Body of pancreas (tissue), 4 donors: ENCODE results near the gene CARD11. TPM values are rescaled to one million over a fixed set of nuclear protein-coding genes. Genes with fewer than 3 reads are reported as not detected.

Experiments used
- ATAC-seq: fragments of 150-250 bp; one replicate; pipeline ENCODE4 v1.9.1; 2016
- DNase-seq, 4 donors: peaks; one replicate each; pipeline ENCODE4 v3.0.0-alpha.2; 2019
- H3K27ac ChIP-seq, 4 donors: fragments of 200-600 bp; sonication (generic); 1 replicate in 3 of 4; 2 replicates in 1 of 4; pipeline versions ENCODE4 v1.5.1 to v1.6.1; 2016 to 2019; ENCODE audit warnings: mild to moderate bottlenecking in 1 of 4, mixed read lengths in 1 of 4, moderate library complexity in 1 of 4
- H3K27me3 ChIP-seq, 2 donors: fragments of 200-600 bp; sonication (generic); one replicate each; pipeline ENCODE4 v1.6.0; 2016; ENCODE audit warnings: mild to moderate bottlenecking in 1 of 2
- H3K36me3 ChIP-seq, 2 donors: fragments of 200-600 bp; sonication (generic); replicated peaks in 1 of 2; 2 replicates each; pipeline ENCODE4 v1.5.1; 2016; ENCODE audit warnings: low read depth in 2 of 2; ENCODE audit not compliant: insufficient read depth in 1 of 2
- H3K4me1 ChIP-seq: fragments of 200-600 bp; sonication (generic); one replicate; pipeline ENCODE4 v1.6.0; 2016
- H3K4me3 ChIP-seq, 2 donors: fragments of 200-600 bp; sonication (generic); 1 replicate in 1 of 2; 2 replicates in 1 of 2; pipeline ENCODE4 v1.5.1; 2016 to 2019
- H3K9me3 ChIP-seq, 3 donors: fragments of 200-600 bp; sonication (generic); 1 replicate in 2 of 3; 2 replicates in 1 of 3; pipeline ENCODE4 v1.5.1; 2016
- CTCF ChIP-seq, 7 experiments: fragments of 450-650 bp in 4 of 7; fragments of 200-600 bp in 3 of 7; sonication (generic) in 3 of 7; IDR thresholded peaks; one replicate each; pipeline ENCODE4 v1.5.1; 2016 to 2019; ENCODE audit warnings: antibody characterized with exemption in 7 of 7
- POLR2A ChIP-seq, 3 donors: fragments of 450-650 bp; IDR thresholded peaks; one replicate each; pipeline ENCODE4 v1.6.1; 2016; ENCODE audit warnings: antibody characterized with exemption in 3 of 3, mild to moderate bottlenecking in 2 of 3
- WGBS, 2 donors: methylation state at CpG; one replicate each; pipeline ENCODE4 v1.1.5; 2017; 5-methylcytosine and 5-hydroxymethylcytosine counted together
- intact Hi-C: fragments of 100-400 bp; cut with DNase I; formaldehyde crosslinking; loops from one replicate; pipeline ENCODE4 v1.15.1; 2023
- total RNA-seq, 2 donors: library from RNA; depleted of rRNA; stranded (reverse); fragments of >200 nt; gene quantifications; one replicate each; pipeline ENCODE4 v1.1.0, GENCODE V29; 2016

The CARD11 gene
- total RNA-seq, 2 donors from 2014 or later, result 2.0 to 3.4 TPM

- 81% methylated on average over 4 of the region's 4 CpGs for WGBS, 2 donors
Measured at GRCh38 chr7:2861509-2861908, 182.2 kb downstream of the CARD11 start.

GRCh38 chr7:2860627-2861133 is 183.0 kb downstream of the CARD11 start:
- H3K36me3 ChIP-seq, result no peaks in the 10 kb centered on the region
- H3K4me3 ChIP-seq, result no peak overlapping the region
- TF ChIP-seq POLR2A (IDR thresholded peaks at IDR 0.05) (peak in 2 of 3 donors; percentile 50 to 60), CTCF (IDR thresholded peaks at IDR 0.05) (no peak)
- DNase-seq (peak; percentile 84 to 95 (median 87)), ATAC-seq (peak; percentile 90)
- H3K9me3 ChIP-seq, result no peaks in the 10 kb centered on the region
- peaks cover 22% of the 10 kb centered on the region for H3K4me1 ChIP-seq
- intact Hi-C loops, result no loop called here
- peak overlapping the region; percentile 69 to 92 (median 82) for H3K27ac ChIP-seq
- WGBS, 2 donors, result 18 to 26% methylated on average over 14 of the region's 14 CpGs
- no peaks in the 10 kb centered on the region for H3K27me3 ChIP-seq

More at GRCh38 chr7:2861509-2861908, 182.2 kb downstream of the CARD11 start:
- ATAC-seq (no peak), DNase-seq (no peak)
- Histone ChIP-seq H3K36me3 (no peaks in the 10 kb centered on the region), H3K4me3 (no peak overlapping the region), H3K4me1 (peaks cover 18% of the 10 kb centered on the region), H3K27me3 (no peaks in the 10 kb centered on the region), H3K27ac (peak overlapping the region in 3 of 4 donors; percentile 77 to 92 (median 86)), H3K9me3 (no peaks in the 10 kb centered on the region)
- intact Hi-C loops, result no loop called here
- no peak for TF ChIP-seq POLR2A (IDR thresholded peaks at IDR 0.05)
- TF ChIP-seq CTCF (IDR thresholded peaks at IDR 0.05), result no peak

- DNase-seq (peak; percentile 57 to 80 (median 64)), ATAC-seq (peak; percentile 49)
- no peaks in the 10 kb centered on the region for H3K27me3 ChIP-seq
- intact Hi-C loops, result no loop called here
- peak overlapping the region; percentile 69 to 92 (median 82) for H3K27ac ChIP-seq
- H3K9me3 ChIP-seq, result no peaks in the 10 kb centered on the region
- TF ChIP-seq POLR2A (IDR thresholded peaks at IDR 0.05), result no peak
- TF ChIP-seq CTCF (IDR thresholded peaks at IDR 0.05), result no peak
- no peaks in the 10 kb centered on the region for H3K36me3 ChIP-seq
- H3K4me1 ChIP-seq, result peaks cover 22% of the 10 kb centered on the region
- WGBS, 2 donors, result 68 to 71% methylated on average over 6 of the region's 6 CpGs
- H3K4me3 ChIP-seq, result no peak overlapping the region
Measured at GRCh38 chr7:2859952-2860351, 183.7 kb downstream of the CARD11 start.

GRCh38 chr7:2858621-2859020 is 185.0 kb downstream of the CARD11 start:
- H3K4me3 ChIP-seq, result no peak overlapping the region
- TF ChIP-seq CTCF (IDR thresholded peaks at IDR 0.05), result no peak
- no peak for TF ChIP-seq POLR2A (IDR thresholded peaks at IDR 0.05)
- no peaks in the 10 kb centered on the region for H3K36me3 ChIP-seq
- intact Hi-C loops, result no loop called here
- 91 to 97% methylated on average over 5 of the region's 5 CpGs for WGBS, 2 donors
- ATAC-seq, result no peak
- no peak for DNase-seq
- H3K27me3 ChIP-seq, result no peaks in the 10 kb centered on the region
- H3K4me1 ChIP-seq, result peaks cover 22% of the 10 kb centered on the region
- H3K9me3 ChIP-seq, result no peaks in the 10 kb centered on the region
- H3K27ac ChIP-seq, result no peak overlapping the region
